Right lobe of liver (tissue), 4 donors: ENCODE results near the gene IRF8.

Experiments
- CTCF ChIP-seq, 4 donors: fragments of 200-600 bp in 3 of 4; fragments of 450-650 bp in 1 of 4; IDR thresholded peaks; one replicate each; pipeline versions ENCODE4 v1.5.1 to v1.8.0; 2016 to 2022; ENCODE audit warnings: antibody characterized with exemption in 4 of 4, mild to moderate bottlenecking in 2 of 4
- POLR2A ChIP-seq: fragments of 450-650 bp; IDR thresholded peaks from one replicate; pipeline ENCODE4 v1.6.1; 2017; ENCODE audit warnings: antibody characterized with exemption, mild to moderate bottlenecking
- donor health status: DM: no; HTN: no; CAD: no.
- donor health status: DM: no; HTN: no; CAD: no.
- donor health status: DM: no; HTN: yes; CAD: no.

- no peak for TF ChIP-seq CTCF (IDR thresholded peaks at IDR 0.05)
- no peak for TF ChIP-seq POLR2A
These were observed 46.4 kb downstream of the IRF8 start for GRCh38 chr16:85945424-85945751.
